CD4-positive, alpha-beta T cell treated with Interferon alpha-2 for 1 hour (primary cell): ENCODE results near the gene HIVEP3.
A peak's percentile ranks its signal among the peaks of the same experiment; 100 is the strongest.

ENCODE experiments used
- DNase-seq, 2 donors: peaks; one replicate each; pipeline ENCODE4 v3.0.0-alpha.2; 2020 to 2022

The HIVEP3 gene

GRCh38 chr1:41501581-41501980 is 417.1 kb downstream of the HIVEP3 start:
- no peak for DNase-seq

GRCh38 chr1:41500781-41501518 is 417.8 kb downstream of the HIVEP3 start:
- no peak for DNase-seq

- DNase-seq, result no peak
These were observed 418.3 kb downstream of the HIVEP3 start for GRCh38 chr1:41500378-41500777.

GRCh38 chr1:41499591-41499990 is 419.1 kb downstream of the HIVEP3 start:
- DNase-seq, result no peak

- DNase-seq, result no peak
These were observed 419.9 kb downstream of the HIVEP3 start for GRCh38 chr1:41498804-41499203.

- DNase-seq, result no peak
These were observed 420.3 kb downstream of the HIVEP3 start for GRCh38 chr1:41498391-41498790.

- no peak for DNase-seq
These were observed 421.2 kb downstream of the HIVEP3 start for GRCh38 chr1:41497461-41498030.

- no peak for DNase-seq
These were observed 421.7 kb downstream of the HIVEP3 start for GRCh38 chr1:41497056-41497440.

- DNase-seq, result no peak
These were observed 422.4 kb downstream of the HIVEP3 start for GRCh38 chr1:41496080-41497055.

GRCh38 chr1:41495210-41495948 is 423.3 kb downstream of the HIVEP3 start:
- no peak for DNase-seq

- DNase-seq, result no peak
These were observed 424.1 kb downstream of the HIVEP3 start for GRCh38 chr1:41494351-41495209.

GRCh38 chr1:41493626-41494350 is 424.9 kb downstream of the HIVEP3 start:
- no peak for DNase-seq

GRCh38 chr1:41493117-41493536 is 425.6 kb downstream of the HIVEP3 start:
- DNase-seq, result no peak

GRCh38 chr1:41492341-41492848 is 426.3 kb downstream of the HIVEP3 start:
- peak in 1 of 2 donors; percentile 11 for DNase-seq

- DNase-seq, result no peak
These were observed 427.8 kb downstream of the HIVEP3 start for GRCh38 chr1:41490911-41491310.

GRCh38 chr1:41489561-41489960 is 429.2 kb downstream of the HIVEP3 start:
- no peak for DNase-seq

GRCh38 chr1:41488040-41488951 is 430.4 kb downstream of the HIVEP3 start:
- no peak for DNase-seq

GRCh38 chr1:41487126-41488039 is 431.3 kb downstream of the HIVEP3 start:
- no peak for DNase-seq
